ENCODE results near the gene ZNF624. TPM values are rescaled to one million over a fixed set of nuclear protein-coding genes. Genes with fewer than 3 reads are reported as not detected.
"Not testable (repeated sequence)": the region's sequence is repeated elsewhere in the genome, so short reads cannot be mapped to it uniquely, and the experiment has no call there.

ZNF624 gene
- total RNA-seq (2014; rRNA removed; shearing (Covaris generic)) (1.7 and 3.9 TPM in 2 replicates), polyA plus RNA-seq (2016; fragmentation: Nextera tagmentation; extraction: Ambion mirVana) (0.94 and 2.7 TPM in 2 replicates)
- long read RNA-seq, result 0 reads

DNA sequence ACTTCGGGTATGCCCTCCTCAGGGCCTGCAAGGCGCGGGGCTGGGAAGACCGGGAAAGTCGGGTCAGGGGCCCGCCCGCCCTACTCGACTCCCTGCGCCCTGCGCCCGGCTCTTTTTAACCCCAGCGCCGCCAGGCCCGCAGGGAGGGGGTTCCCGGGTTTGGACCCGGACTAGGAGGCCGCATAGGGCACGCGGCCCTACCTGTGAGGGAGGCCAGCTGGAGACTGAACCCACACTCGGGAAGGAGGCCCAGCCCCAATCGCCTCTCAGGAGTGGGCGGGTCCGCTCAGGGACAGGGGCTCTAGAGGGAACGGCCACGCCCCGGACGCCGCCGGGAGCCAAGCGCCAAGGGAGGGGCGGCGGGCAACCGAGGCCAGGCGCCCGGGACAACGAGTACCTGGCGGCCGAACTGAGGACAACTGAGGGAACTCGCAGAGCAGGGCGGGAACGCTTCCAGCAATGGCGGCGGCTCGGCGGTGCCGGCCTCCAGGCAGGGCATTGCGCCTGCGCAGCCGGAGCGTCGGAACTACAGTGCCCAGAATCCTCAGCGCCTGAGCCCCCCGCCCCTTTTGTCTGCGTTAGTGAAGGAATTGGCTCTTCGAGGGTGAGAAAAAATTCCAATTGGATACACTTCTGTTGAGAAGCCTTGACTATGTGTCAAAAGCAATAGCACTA, at the start of gene ZNF624:
TSS of gene ZNF624 (minus strand) at position 484 of the 675 bp plus-strand sequence.
- H3K9me3 Mint-ChIP-seq, result peaks cover 3% of the 10 kb centered on the region; the same call in 2 of the 3 replicates
- H4K20me1 ChIP-seq (replicated peaks; ENCODE audit: insufficient read depth), result no peaks in the 10 kb centered on the region
- peak within 1 kb of the TSS; percentile 80 for H3K4me3 Mint-ChIP-seq
- no peaks in the 10 kb centered on the region for H3K27me3 ChIP-seq (ENCODE audit: insufficient read depth)
- no peaks in the 10 kb centered on the region for H3K79me2 ChIP-seq (replicated peaks; ENCODE audit: insufficient read depth)
- peak within 1 kb of the TSS; percentile 74 for H3K4me3 ChIP-seq
- peaks cover 15% of the 10 kb centered on the region for H3K4me1 ChIP-seq (ENCODE audit: insufficient read depth)
- no peaks in the 10 kb centered on the region for H3K9me2 ChIP-seq (ENCODE audit: insufficient read depth)
- peak within 1 kb of the TSS; percentile 86 for H2AFZ ChIP-seq
- H3K27ac Mint-ChIP-seq, result peak within 1 kb of the TSS; percentile 86; the same call in 1 of the 2 replicates
- peak within 1 kb of the TSS; percentile 92 for H3K4me2 ChIP-seq
- no peaks in the 10 kb centered on the region for H3K36me3 ChIP-seq (ENCODE audit: insufficient read depth)
- DNase-seq (ENCODE audit: low spot score) (peak; percentile 97), ATAC-seq (peak; percentile 95)
- peaks cover 7% of the 10 kb centered on the region for H3K27me3 Mint-ChIP-seq (ENCODE audit: insufficient read depth, low read depth, poor library complexity)
- TF ChIP-seq, protein P1, sequence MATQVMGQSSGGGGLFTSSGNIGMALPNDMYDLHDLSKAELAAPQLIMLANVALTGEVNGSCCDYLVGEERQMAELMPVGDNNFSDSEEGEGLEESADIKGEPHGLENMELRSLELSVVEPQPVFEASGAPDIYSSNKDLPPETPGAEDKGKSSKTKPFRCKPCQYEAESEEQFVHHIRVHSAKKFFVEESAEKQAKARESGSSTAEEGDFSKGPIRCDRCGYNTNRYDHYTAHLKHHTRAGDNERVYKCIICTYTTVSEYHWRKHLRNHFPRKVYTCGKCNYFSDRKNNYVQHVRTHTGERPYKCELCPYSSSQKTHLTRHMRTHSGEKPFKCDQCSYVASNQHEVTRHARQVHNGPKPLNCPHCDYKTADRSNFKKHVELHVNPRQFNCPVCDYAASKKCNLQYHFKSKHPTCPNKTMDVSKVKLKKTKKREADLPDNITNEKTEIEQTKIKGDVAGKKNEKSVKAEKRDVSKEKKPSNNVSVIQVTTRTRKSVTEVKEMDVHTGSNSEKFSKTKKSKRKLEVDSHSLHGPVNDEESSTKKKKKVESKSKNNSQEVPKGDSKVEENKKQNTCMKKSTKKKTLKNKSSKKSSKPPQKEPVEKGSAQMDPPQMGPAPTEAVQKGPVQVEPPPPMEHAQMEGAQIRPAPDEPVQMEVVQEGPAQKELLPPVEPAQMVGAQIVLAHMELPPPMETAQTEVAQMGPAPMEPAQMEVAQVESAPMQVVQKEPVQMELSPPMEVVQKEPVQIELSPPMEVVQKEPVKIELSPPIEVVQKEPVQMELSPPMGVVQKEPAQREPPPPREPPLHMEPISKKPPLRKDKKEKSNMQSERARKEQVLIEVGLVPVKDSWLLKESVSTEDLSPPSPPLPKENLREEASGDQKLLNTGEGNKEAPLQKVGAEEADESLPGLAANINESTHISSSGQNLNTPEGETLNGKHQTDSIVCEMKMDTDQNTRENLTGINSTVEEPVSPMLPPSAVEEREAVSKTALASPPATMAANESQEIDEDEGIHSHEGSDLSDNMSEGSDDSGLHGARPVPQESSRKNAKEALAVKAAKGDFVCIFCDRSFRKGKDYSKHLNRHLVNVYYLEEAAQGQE (IDR thresholded peaks at IDR 0.05; ENCODE audit: unreplicated experiment), result no peak
- TF ChIP-seq POLR2AphosphoS5 (IDR thresholded peaks at IDR 0.05; ENCODE audit: low read depth) (peak; percentile 93), CREB1 (CRISPR knock-in tag; IDR thresholded peaks at IDR 0.05; ENCODE audit: low read depth) (peak; percentile 37; the same call in 1 of the 2 replicates)
- TF ChIP-seq, protein P2, sequence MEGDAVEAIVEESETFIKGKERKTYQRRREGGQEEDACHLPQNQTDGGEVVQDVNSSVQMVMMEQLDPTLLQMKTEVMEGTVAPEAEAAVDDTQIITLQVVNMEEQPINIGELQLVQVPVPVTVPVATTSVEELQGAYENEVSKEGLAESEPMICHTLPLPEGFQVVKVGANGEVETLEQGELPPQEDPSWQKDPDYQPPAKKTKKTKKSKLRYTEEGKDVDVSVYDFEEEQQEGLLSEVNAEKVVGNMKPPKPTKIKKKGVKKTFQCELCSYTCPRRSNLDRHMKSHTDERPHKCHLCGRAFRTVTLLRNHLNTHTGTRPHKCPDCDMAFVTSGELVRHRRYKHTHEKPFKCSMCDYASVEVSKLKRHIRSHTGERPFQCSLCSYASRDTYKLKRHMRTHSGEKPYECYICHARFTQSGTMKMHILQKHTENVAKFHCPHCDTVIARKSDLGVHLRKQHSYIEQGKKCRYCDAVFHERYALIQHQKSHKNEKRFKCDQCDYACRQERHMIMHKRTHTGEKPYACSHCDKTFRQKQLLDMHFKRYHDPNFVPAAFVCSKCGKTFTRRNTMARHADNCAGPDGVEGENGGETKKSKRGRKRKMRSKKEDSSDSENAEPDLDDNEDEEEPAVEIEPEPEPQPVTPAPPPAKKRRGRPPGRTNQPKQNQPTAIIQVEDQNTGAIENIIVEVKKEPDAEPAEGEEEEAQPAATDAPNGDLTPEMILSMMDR (conservative IDR thresholded peaks at IDR 0.05; ENCODE audit: low read depth in 2 of 2), result no peak
- TF ChIP-seq, protein P3, sequence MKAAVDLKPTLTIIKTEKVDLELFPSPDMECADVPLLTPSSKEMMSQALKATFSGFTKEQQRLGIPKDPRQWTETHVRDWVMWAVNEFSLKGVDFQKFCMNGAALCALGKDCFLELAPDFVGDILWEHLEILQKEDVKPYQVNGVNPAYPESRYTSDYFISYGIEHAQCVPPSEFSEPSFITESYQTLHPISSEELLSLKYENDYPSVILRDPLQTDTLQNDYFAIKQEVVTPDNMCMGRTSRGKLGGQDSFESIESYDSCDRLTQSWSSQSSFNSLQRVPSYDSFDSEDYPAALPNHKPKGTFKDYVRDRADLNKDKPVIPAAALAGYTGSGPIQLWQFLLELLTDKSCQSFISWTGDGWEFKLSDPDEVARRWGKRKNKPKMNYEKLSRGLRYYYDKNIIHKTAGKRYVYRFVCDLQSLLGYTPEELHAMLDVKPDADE (IDR thresholded peaks at IDR 0.05), result peak; percentile 81
- H3K4me1 Mint-ChIP-seq, result peaks cover 16% of the 10 kb centered on the region; the same call in 2 of the 3 replicates
- H3F3A ChIP-seq (replicated peaks; ENCODE audit: low read depth), result peaks cover 3% of the 10 kb centered on the region; the same call in 1 of the 2 replicates
- peaks cover 4% of the 10 kb centered on the region; the same call in 2 of the 3 replicates for H3K36me3 Mint-ChIP-seq (ENCODE audit: low read depth)
- H3K27ac ChIP-seq (ENCODE audit: low read depth), result peak within 1 kb of the TSS; percentile 84

DNA sequence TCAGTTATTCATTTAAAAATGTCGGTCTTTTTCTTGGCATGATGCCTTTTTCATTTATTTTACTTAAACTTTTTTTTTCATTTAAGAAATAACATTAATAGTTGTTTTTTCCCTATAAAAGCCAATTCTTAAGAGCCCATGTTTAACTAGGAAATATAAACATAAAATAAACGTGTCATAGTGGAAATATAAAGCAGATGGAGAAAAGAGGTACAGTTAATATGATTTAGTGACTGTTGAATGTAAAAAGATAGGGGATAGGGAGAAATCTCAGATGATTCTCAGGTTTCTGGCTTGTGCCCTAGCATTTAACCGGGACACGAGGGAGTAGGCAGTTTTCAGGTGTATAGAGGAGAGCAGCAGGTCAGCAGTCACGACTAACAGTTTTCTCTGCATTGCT, 44.0 kb upstream of the ZNF624 start:
- not testable (repeated sequence) for ATAC-seq, H3K4me3 ChIP-seq

DNA sequence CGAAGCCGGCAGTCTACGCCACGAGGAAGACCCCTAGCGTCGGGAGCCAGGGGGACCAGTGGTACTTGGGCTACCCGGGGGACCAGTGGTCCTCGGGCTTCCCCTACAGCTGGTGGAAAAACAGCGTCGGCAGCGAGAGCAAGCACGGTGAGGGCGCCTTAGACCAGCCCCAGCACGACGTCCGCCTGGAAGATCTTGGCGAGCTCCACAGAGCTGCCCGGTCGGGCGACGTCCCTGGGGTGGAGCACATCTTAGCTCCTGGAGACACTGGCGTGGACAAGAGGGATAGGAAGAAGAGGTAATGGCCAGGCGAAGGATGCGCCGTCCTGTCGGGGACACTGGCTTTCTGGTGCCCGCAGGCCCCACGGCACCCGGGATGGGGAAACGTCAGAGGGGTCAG, 36.8 kb upstream of the ZNF624 start:
- H3K4me3 ChIP-seq; H3K27ac Mint-ChIP-seq; H3K27me3 ChIP-seq (ENCODE audit: insufficient read depth); H3K36me3 ChIP-seq (ENCODE audit: insufficient read depth); H3K27ac ChIP-seq (ENCODE audit: low read depth); DNase-seq (ENCODE audit: low spot score); H3K9me2 ChIP-seq (ENCODE audit: insufficient read depth); H3K79me2 ChIP-seq (replicated peaks; ENCODE audit: insufficient read depth); H3K4me3 Mint-ChIP-seq; ATAC-seq; H2AFZ ChIP-seq; H3K4me2 ChIP-seq; H3F3A ChIP-seq (replicated peaks; ENCODE audit: low read depth); H4K20me1 ChIP-seq (replicated peaks; ENCODE audit: insufficient read depth): not testable (repeated sequence)
- Mint-ChIP-seq H3K9me3 (peaks cover 26% of the 10 kb centered on the region), H3K4me1 (peaks cover 24% of the 10 kb centered on the region), H3K27me3 (ENCODE audit: insufficient read depth, low read depth, poor library complexity) (peaks cover 12% of the 10 kb centered on the region), H3K36me3 (ENCODE audit: low read depth) (peaks cover 19% of the 10 kb centered on the region)
- peaks cover 16% of the 10 kb centered on the region for H3K4me1 ChIP-seq (ENCODE audit: insufficient read depth)

More for the DNA sequence above, 44.0 kb upstream of the ZNF624 start:
- H3F3A ChIP-seq (replicated peaks; ENCODE audit: low read depth); H3K27me3 ChIP-seq (ENCODE audit: insufficient read depth); H3K27ac Mint-ChIP-seq; H3K4me2 ChIP-seq; H3K4me1 ChIP-seq (ENCODE audit: insufficient read depth); H3K9me2 ChIP-seq (ENCODE audit: insufficient read depth); H3K9me3 Mint-ChIP-seq; H3K36me3 ChIP-seq (ENCODE audit: insufficient read depth); DNase-seq (ENCODE audit: low spot score); H3K79me2 ChIP-seq (replicated peaks; ENCODE audit: insufficient read depth); H3K4me3 Mint-ChIP-seq; H2AFZ ChIP-seq; H3K27ac ChIP-seq (ENCODE audit: low read depth); H3K27me3 Mint-ChIP-seq (ENCODE audit: insufficient read depth, low read depth, poor library complexity); H4K20me1 ChIP-seq (replicated peaks; ENCODE audit: insufficient read depth); H3K36me3 Mint-ChIP-seq (ENCODE audit: low read depth); H3K4me1 Mint-ChIP-seq: not testable (repeated sequence)
